Smooth muscle cell of the brain vasculature (primary cell): ENCODE measurements around the gene FBXL12.
"Not testable (repeated sequence)": the region's sequence is repeated elsewhere in the genome, so short reads cannot be mapped to it uniquely, and the experiment has no call there.

Source experiments
- DNase-seq: peaks from one replicate; pipeline ENCODE4 v3.0.0-alpha.2; 2012; ENCODE audit warnings: low read depth, low spot score

The FBXL12 gene

GRCh38 chr19:9839415-9839814, 20.5 kb upstream of the FBXL12 start:
- DNase-seq: no peak

GRCh38 chr19:9838324-9838723, 19.4 kb upstream of the FBXL12 start:
- DNase-seq: no peak

- no peak for DNase-seq
These were observed 17.1 kb upstream of the FBXL12 start for GRCh38 chr19:9836021-9836420.

DNA sequence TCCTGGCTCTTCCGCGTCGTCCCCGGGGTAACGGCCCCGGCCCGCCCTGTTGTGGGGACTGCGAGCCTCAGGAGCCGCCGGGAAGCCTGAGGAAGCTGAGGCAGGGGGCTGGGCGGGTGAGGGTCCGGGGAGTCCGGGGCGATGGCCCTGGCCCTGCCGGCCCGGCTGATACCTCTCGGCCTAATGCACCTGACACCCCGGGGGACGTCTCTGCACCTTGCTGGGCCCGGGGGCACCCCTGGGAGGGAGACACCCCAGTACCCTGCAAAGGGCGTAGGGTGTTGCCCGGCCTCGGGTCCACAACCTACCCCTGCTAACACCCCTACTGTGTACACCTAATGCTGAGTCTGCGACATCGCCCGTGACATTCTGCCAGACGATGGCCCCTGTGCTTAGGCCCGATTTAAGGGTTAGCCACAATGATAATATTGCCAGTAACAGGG, 16.6 kb upstream of the FBXL12 start:
- no peak for DNase-seq

- peak; percentile 97 for DNase-seq
These were observed 16.0 kb upstream of the FBXL12 start, which contains the start of gene PIN1 for GRCh38 chr19:9834726-9835506. Gene PIN1, plus strand, starts transcription at chr19:9835318. Its CDS starts 27 bp downstream, at chr19:9835345.

DNA sequence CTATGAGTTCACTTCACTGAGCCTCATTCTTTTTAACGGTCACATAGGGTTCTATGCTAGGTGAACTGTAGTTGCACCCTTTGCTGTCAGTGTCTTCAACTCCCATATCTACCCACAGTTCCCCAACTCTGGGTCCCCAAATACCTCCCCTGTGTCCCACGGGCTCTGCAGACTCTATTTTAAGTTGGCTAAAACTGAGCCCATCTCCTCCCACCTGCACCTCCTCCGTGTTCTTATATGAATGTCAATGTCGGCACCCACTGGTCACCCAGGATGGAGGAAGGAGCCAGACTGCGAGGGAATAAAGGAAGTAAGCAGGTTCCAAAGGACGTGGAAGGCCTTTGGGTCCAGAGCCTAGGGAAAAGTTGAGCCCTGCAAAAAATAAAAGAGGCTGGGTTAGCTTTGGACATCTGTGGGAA, 15.4 kb upstream of the FBXL12 start:
- no peak for DNase-seq

DNA sequence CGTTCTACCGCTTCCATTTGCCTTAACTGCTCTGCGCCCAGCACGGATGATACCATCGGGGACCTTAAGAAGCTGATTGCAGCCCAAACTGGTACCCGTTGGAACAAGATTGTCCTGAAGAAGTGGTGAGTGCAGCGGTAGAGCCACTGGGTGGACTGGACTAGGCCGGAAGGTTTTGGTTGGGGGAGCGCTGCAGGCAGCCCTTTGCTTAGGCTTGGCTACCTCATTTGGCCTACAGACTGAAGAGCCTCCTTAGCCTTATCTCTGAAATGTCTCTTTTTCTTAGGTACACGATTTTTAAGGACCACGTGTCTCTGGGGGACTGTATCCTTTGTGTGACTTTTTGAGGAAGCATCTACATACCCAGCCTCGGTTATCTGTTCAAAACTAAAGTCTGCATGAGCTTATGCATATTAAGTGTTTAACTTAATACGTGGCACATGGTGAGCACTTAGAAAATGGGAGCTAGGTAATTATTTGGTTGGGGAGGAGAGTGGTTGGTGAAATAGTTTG, 9.7 kb upstream of the FBXL12 start:
- no peak for DNase-seq

DNA sequence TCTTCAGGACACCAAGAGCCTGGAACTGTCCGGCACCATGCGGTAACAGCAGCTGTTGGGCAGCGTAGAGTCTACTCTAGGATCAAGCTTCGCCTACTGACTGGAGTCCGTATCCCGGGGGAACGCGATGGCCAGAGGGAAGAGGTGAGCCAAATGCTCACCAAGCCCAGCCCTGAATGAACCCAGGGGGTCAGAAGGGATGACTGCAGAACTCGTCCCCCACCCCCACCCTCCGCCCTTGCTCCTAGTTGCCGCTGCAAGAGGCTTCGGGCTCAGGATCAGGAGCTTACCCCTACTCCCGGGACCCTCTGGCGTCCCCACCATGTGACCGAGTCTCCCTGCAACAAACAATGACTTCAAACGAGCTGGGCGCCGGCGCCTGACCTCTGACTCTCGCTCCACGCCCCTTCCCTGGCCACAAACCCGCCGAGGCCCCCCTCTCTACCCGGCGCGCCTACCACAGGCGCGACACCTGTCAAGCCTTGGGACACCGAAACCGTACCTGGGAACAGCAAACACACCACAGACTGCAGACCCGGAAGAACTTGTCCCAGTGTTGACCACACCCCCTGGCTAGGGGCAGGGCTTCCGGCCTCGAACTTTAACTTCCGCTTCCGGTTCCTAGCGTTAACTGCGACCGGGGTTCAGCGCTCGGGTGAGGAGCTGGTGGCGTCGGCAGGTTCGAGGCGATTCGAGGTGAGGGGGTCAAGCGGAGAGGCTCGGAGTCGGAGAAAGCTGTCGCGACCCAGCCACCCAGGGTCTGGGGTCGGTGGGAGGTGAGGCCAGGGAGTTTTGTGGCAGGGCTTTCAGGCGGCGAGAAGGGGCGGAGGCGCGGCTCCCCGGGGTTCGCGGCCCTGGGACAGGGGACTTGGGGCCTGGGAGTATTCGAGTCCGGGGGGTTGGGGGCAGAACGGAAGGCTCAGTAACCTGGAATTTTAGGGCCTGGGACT, 8.7 kb upstream of the FBXL12 start, which contains the start of gene UBL5:
Gene UBL5 (plus strand): TSS at position 630 of the 950 bp plus-strand sequence. CDS start 420 bp downstream, outside the sequence.
- DNase-seq: peak; percentile 53

DNA sequence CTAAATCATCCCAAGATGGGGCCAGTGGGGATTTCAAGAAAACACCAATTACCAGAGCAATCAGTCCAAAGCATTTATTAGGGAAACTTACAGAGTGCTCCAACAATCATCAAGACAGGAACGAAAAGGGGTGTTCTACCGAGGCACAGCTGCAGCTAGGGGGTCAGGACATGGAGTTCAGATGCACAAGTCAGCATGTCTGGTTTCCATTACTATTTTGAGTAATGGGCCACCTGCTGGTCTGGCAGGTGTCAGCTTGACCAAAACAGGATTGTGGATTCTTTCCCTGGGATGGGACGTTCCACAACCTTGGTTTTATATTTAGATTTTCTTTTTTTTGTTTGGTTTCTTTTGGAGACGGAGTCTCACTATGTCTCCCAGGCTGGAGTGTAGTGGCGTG, 4.9 kb upstream of the FBXL12 start:
- no peak for DNase-seq

GRCh38 chr19:9820034-9820433, 1.2 kb upstream of the FBXL12 start:
- DNase-seq: not testable (repeated sequence)

DNA sequence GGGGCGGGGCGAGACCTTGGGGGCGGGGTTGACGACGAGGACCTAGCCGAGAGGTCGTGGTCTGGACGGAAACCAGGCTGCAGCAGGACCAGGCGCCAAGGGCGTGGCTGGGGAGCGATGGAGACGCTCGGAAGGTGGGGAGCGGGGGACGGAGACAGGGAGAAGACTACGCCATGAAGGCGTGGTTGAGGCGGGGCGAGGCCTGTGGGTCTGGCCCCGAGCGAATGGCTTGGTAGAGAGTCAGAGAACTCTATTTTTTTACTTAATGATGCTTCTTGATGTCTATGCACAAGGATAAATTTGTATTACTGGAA, 674 bp upstream of the FBXL12 start:
- no peak for DNase-seq

GRCh38 chr19:9818175-9818733, 625 bp downstream of the FBXL12 start:
- DNase-seq: no peak

GRCh38 chr19:9811139-9811538, 7.7 kb downstream of the FBXL12 start:
- no peak for DNase-seq

- DNase-seq: no peak
These were observed 9.7 kb downstream of the FBXL12 start for GRCh38 chr19:9808855-9809824.

- DNase-seq: no peak
These were observed 12.1 kb downstream of the FBXL12 start for GRCh38 chr19:9806803-9807202.

DNA sequence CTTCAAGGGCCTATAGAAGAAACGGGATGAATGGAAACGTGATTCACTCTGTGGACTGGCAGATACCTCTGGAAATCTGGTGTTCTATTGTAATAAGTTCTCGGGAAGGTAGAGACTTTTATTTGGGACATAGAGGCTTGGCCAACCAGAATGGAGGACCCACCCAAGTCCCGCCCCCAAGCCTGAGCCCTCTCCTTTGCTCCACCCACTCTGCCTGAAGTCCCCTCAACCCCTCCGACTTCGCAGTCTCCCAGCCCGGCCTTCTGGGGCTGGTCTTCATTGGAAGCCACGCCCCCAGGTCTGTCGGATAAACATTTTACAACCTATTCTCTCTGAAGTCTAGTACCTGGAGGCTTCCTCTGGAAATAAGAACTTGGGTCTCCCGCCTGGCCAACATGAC, 16.9 kb downstream of the FBXL12 start:
- DNase-seq: no peak

DNA sequence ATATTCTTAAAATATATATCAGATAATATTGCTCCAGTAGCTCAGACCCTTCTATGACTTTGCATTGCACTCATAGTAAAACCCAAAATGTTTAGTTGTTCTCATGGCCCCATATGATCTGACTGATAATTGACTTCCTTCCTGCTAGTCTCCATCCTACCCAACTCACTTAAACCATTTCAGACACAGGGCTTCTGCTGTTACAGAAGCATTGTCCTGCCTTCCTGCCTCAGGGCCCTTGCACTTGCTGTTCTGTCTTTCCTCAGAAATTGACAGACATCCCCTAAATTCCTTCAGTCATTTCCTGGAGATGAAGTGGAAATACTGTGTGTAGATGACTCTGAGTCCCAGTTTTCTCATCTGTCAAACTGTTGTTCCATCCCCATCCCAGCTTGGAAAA, 19.7 kb downstream of the FBXL12 start:
- DNase-seq: no peak

GRCh38 chr19:9797871-9798270, 21.0 kb downstream of the FBXL12 start:
- no peak for DNase-seq

DNA sequence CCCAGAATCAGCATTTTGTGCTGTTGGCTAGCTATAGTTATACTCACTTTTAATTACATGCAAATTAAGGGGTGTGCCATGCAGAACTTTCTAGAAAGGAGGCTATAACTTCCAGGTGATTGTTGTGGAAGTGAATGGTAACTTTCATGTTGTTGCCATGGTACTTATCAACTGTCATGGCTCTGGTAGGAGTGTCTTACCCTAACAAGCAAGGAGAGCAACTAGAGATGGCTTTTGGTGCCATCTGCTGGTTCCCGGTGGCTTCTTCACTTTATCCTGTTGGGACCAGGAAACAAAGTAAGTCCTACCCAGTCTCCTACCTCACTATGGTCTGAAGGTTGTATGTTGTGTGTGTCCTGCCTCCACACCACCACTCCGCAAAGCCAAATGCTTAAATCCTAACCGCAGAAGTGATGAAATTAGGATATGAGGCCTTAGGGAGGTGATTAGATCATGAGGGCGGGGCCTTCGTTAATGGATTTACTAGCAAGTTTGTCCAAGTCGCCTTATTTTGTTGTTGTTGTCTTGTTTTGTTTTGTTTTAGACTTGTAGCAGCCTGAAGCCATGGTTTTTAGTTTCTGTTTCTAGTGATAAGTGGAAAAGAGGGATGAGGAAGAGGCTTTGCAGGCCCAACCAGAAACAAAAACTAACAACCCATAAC, 22.6 kb downstream of the FBXL12 start:
- peak; percentile 89 for DNase-seq

GRCh38 chr19:9793071-9793591, 25.7 kb downstream of the FBXL12 start:
- no peak for DNase-seq
